Esophagus squamous epithelium (tissue), 4 donors: ENCODE measurements around the gene CYP4F22.

ENCODE experiments used
- CTCF ChIP-seq, 6 experiments: fragments of 450-650 bp in 4 of 6; fragments of 200-600 bp in 2 of 6; sonication (generic) in 2 of 6; IDR thresholded peaks; one replicate each; pipeline ENCODE4 v1.5.1; 2016 to 2019; ENCODE audit warnings: antibody characterized with exemption in 6 of 6, mild to moderate bottlenecking in 4 of 6, moderate library complexity in 4 of 6
- POLR2A ChIP-seq, 4 donors: fragments of 450-650 bp; IDR thresholded peaks; one replicate each; pipeline ENCODE4 v1.6.1; 2017; ENCODE audit warnings: antibody characterized with exemption in 4 of 4, mild to moderate bottlenecking in 4 of 4, moderate library complexity in 3 of 4

DNA sequence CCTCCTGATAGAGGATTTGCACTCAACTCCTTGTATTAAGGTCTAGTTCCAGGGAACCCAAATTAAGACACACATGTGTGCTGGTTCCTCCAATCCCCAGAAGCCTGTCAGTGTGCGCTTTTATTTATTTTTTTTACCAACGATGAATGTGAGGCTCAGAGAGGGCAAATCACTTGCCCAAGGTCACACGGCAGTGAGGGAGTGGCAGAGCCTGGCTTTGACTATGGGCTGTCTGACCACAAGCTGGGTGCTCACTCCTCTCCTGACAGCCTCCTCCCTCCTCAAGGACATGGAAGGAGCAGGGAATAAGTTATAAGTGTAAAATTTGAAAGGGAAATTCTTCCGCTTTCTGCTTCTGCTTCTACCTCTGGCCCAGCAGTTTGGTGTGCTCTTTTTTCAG, 48.9 kb downstream of the CYP4F22 start:
- TF ChIP-seq CTCF (IDR thresholded peaks at IDR 0.05) (no peak), POLR2A (IDR thresholded peaks at IDR 0.05) (no peak)
